B cell (primary cell): ENCODE results near the gene ACR. TPM values are rescaled to one million over a fixed set of nuclear protein-coding genes. Genes with fewer than 3 reads are reported as not detected.

Source experiments
- ATAC-seq: fragments of 200-7000 bp; cut with Tn5 transposase; one replicate; pipeline ENCODE4 v1.10.0; 2021; ENCODE audit warnings: low read depth, mild to moderate bottlenecking, moderate number of reproducible peaks, moderate library complexity
- CTCF ChIA-PET: fragments of 350-600 bp; sonication (Branson Sonifier 250); formaldehyde crosslinking; loops from one replicate; lab custom pipeline; 2021; ENCODE audit warnings: antibody characterized with exemption, inconsistent platforms; lab: Charles Lee
- POLR2A ChIA-PET: fragments of 350-600 bp; sonication (Branson Sonifier 250); formaldehyde crosslinking; loops from one replicate; lab custom pipeline; 2021; ENCODE audit warnings: antibody characterized with exemption; lab: Charles Lee
- DNase-seq: peaks from one replicate; pipeline ENCODE4 v3.0.0; 2013
- H2AFZ ChIP-seq: 2 replicates; pipeline ENCODE4 v1.6.1; 2012; ENCODE audit warnings: mild to moderate bottlenecking, low read depth, low read length; ENCODE audit not compliant: insufficient read depth, poor library complexity, severe bottlenecking
- H3K27ac ChIP-seq, 2 donors: 1 replicate in 1 of 2; 2 replicates in 1 of 2; pipeline ENCODE4 v1.5.1; 2012 to 2013; ENCODE audit warnings: low read length in 2 of 2, mild to moderate bottlenecking in 2 of 2, moderate library complexity in 1 of 2
- H3K27me3 ChIP-seq, 4 experiments: fragments of 200-600 bp in 1 of 4; sonication (generic) in 1 of 4; replicated peaks in 1 of 4; 1 replicate in 2 of 4; 2 replicates in 2 of 4; pipeline versions ENCODE4 v1.6.1 to v1.7.0; 2013 to 2016; ENCODE audit warnings: low read length in 3 of 4, mild to moderate bottlenecking in 2 of 4, mixed read lengths in 1 of 4, moderate library complexity in 1 of 4; ENCODE audit not compliant: insufficient read depth in 4 of 4, control insufficient read depth in 3 of 4; ENCODE audit errors: control extremely low read depth in 1 of 4
- H3K36me3 ChIP-seq, 2 experiments: replicated peaks in 1 of 2; 1 replicate in 1 of 2; 2 replicates in 1 of 2; pipeline versions ENCODE4 v1.6.1 to v1.7.1; 2013; ENCODE audit warnings: low read length in 1 of 2; ENCODE audit not compliant: insufficient read depth in 2 of 2, control insufficient read depth in 1 of 2; ENCODE audit errors: control extremely low read depth in 1 of 2, extremely low read depth in 1 of 2
- H3K4me1 ChIP-seq, 2 donors: fragments of 200-600 bp in 1 of 2; sonication (generic) in 1 of 2; 1 replicate in 1 of 2; 2 replicates in 1 of 2; pipeline versions ENCODE4 v1.5.1 to v1.6.1; 2013 to 2017; ENCODE audit warnings: low read length in 2 of 2; ENCODE audit not compliant: control insufficient read depth in 2 of 2, insufficient read depth in 2 of 2
- H3K4me2 ChIP-seq: replicated peaks from 2 replicates; pipeline ENCODE3; 2012; ENCODE audit warnings: mild to moderate bottlenecking, low read depth, low read length; ENCODE audit not compliant: poor library complexity, severe bottlenecking
- H3K4me3 ChIP-seq, 5 experiments: fragments of 200-600 bp in 1 of 5; sonication (generic) in 1 of 5; 1 replicate in 3 of 5; 2 replicates in 2 of 5; pipeline versions ENCODE4 v1.5.1 to v1.7.0; 2011 to 2016; ENCODE audit warnings: low read length in 4 of 5, mild to moderate bottlenecking in 4 of 5, low read depth in 2 of 5, control low read depth in 1 of 5, moderate library complexity in 1 of 5; ENCODE audit not compliant: insufficient read depth in 1 of 5; ENCODE audit errors: control extremely low read depth in 1 of 5, extremely low read depth in 1 of 5
- H3K79me2 ChIP-seq: fragments of 200-600 bp; sonication (generic); one replicate; pipeline ENCODE4 v1.6.0; 2016; ENCODE audit warnings: low read length; ENCODE audit not compliant: control insufficient read depth, insufficient read depth
- H3K9ac ChIP-seq: fragments of 200-600 bp; sonication (generic); 2 replicates; pipeline ENCODE4 v1.6.1; 2017; ENCODE audit warnings: mild to moderate bottlenecking, low read length, moderate library complexity
- H3K9me3 ChIP-seq, 3 donors: one replicate each; pipeline versions ENCODE4 v1.6.1 to v1.7.1; 2013; ENCODE audit warnings: low read length in 2 of 3; ENCODE audit not compliant: control insufficient read depth in 2 of 3, insufficient read depth in 1 of 3; ENCODE audit errors: control extremely low read depth in 1 of 3
- H4K20me1 ChIP-seq: 2 replicates; pipeline ENCODE4 v1.6.0; 2012; ENCODE audit warnings: mild to moderate bottlenecking, low read length; ENCODE audit not compliant: insufficient read depth, control insufficient read depth, poor library complexity, severe bottlenecking
- H3K27ac Mint-ChIP-seq: one replicate; pipeline ENCODE4 v1.8.0; 2021; ENCODE audit warnings: mixed read lengths
- H3K27me3 Mint-ChIP-seq: one replicate; pipeline ENCODE4 v1.8.0; 2021; ENCODE audit warnings: mixed read lengths
- H3K4me1 Mint-ChIP-seq: one replicate; pipeline ENCODE4 v1.8.0; 2021; ENCODE audit warnings: mixed read lengths
- H3K4me3 Mint-ChIP-seq: one replicate; pipeline ENCODE4 v1.8.0; 2021; ENCODE audit warnings: mixed read lengths
- H3K9me3 Mint-ChIP-seq: one replicate; pipeline ENCODE4 v1.8.0; 2022; ENCODE audit warnings: mixed read lengths; ENCODE audit not compliant: insufficient read depth
- CTCF ChIP-seq: fragments of 200-600 bp; IDR thresholded peaks from one replicate; pipeline ENCODE4 v1.8.0; 2022; ENCODE audit warnings: antibody characterized with exemption, mild to moderate bottlenecking
- EZH2 ChIP-seq: IDR thresholded peaks from 2 replicates; pipeline ENCODE4 v1.6.1; 2012; ENCODE audit warnings: borderline replicate concordance, low read depth, mild to moderate bottlenecking, moderate library complexity, low read length; ENCODE audit not compliant: insufficient read depth, poor library complexity, severe bottlenecking
- WGBS: methylation state at CpG from one replicate; pipeline ENCODE4 v1.1.5; 2013; ENCODE audit warnings: missing lambda C conversion rate; ENCODE audit not compliant: insufficient coverage; 5-methylcytosine and 5-hydroxymethylcytosine counted together
- intact Hi-C: fragments of 100-400 bp; cut with micrococcal nuclease; formaldehyde crosslinking; loops from one replicate; pipeline ENCODE4 v1.10.0; 2022
- polyA plus RNA-seq: library from polyadenylated mRNA; depleted of rRNA; stranded (reverse); fragments of >200 nt; gene quantifications from 2 replicates; pipeline ENCODE4 v1.2.3, GENCODE V29; 2012
- total RNA-seq, 2 donors: library from RNA; stranded (reverse); fragments of 120-200 nt in 1 of 2; gene quantifications; 1 replicate in 1 of 2; 2 replicates in 1 of 2; pipeline versions ENCODE4 v1.2.3 to v1.2.4, GENCODE V29; 2013 to 2022

The ACR gene
- total and polyA plus RNA-seq, 2 donors (not counting 1 experiment from before 2014, with no cell fraction given), result not detected

- H3K36me3 ChIP-seq, result no peaks in the 10 kb centered on the region
- ATAC-seq (no peak), DNase-seq (no peak)
- Mint-ChIP-seq H3K4me1 (peaks cover 2% of the 10 kb centered on the region), H3K4me3 (no peak overlapping the region), H3K9me3 (no peaks in the 10 kb centered on the region), H3K27me3 (peaks cover 25% of the 10 kb centered on the region), H3K27ac (no peak overlapping the region)
- H3K27ac ChIP-seq, result no peak overlapping the region
- H4K20me1 ChIP-seq, result no peaks in the 10 kb centered on the region
- H3K4me3 ChIP-seq, result no peak overlapping the region
- H3K9me3 ChIP-seq, result no peaks in the 10 kb centered on the region
- no peak overlapping the region for H3K9ac ChIP-seq
- no peaks in the 10 kb centered on the region for H3K27me3 ChIP-seq
- no peak overlapping the region for H2AFZ ChIP-seq
- intact Hi-C loops, result no loop called here
- CTCF ChIA-PET, result interaction anchor here (0.7 kb wide), 1 partner anchor 67 kb away, joined by 3 read pairs; no protein-coding TSS in a partner anchor
- no peaks in the 10 kb centered on the region for H3K4me1 ChIP-seq
- no peaks in the 10 kb centered on the region for H3K79me2 ChIP-seq
- no peak for TF ChIP-seq CTCF
- no peak for TF ChIP-seq EZH2
- WGBS, result 100% methylated on average over 1 of the region's 6 CpGs
- POLR2A ChIA-PET, result no interaction called here
- no peak overlapping the region for H3K4me2 ChIP-seq
Measured at GRCh38 chr22:50735739-50736030, 2.3 kb upstream of the ACR start.

- Histone ChIP-seq H3K4me3 (no peak overlapping the region), H3K36me3 (no peaks in the 10 kb centered on the region), H3K27me3 (no peaks in the 10 kb centered on the region), H4K20me1 (no peaks in the 10 kb centered on the region), H3K79me2 (no peaks in the 10 kb centered on the region), H3K9me3 (no peaks in the 10 kb centered on the region), H3K27ac (no peak overlapping the region), H3K9ac (no peak overlapping the region), H3K4me2 (no peak overlapping the region), H2AFZ (no peak overlapping the region), H3K4me1 (no peaks in the 10 kb centered on the region)
- intact Hi-C loops, result no loop called here
- ChIA-PET POLR2A (no interaction called here), CTCF (no interaction called here)
- Mint-ChIP-seq H3K27ac (no peak overlapping the region), H3K27me3 (peaks cover 22% of the 10 kb centered on the region), H3K9me3 (no peaks in the 10 kb centered on the region), H3K4me1 (no peaks in the 10 kb centered on the region), H3K4me3 (no peak overlapping the region)
- 86% methylated on average over 10 of the region's 10 CpGs for WGBS
- DNase-seq, result no peak
- TF ChIP-seq EZH2, result no peak
- TF ChIP-seq CTCF, result no peak
- ATAC-seq, result no peak
Measured at GRCh38 chr22:50738649-50739227, 734 bp downstream of the ACR start.
